ENCODE results near the gene ZSWIM2. TPM values are rescaled to one million over a fixed set of nuclear protein-coding genes. Genes with fewer than 3 reads are reported as not detected.

ZSWIM2 gene
- total RNA-seq, 1 donor from 2014 or later: not detected

- Histone ChIP-seq H3K9me3 (no peaks in the 10 kb centered on the region), H3K27me3 (no peaks in the 10 kb centered on the region), H3K36me3 (no peaks in the 10 kb centered on the region), H3K27ac (no peak overlapping the region), H3K4me1 (no peaks in the 10 kb centered on the region), H3K4me3 (no peak overlapping the region)
- peak; percentile 43 to 75 (median 52) for TF ChIP-seq CTCF (IDR thresholded peaks at IDR 0.05)
- intact Hi-C loops (cut with DNase I): loop anchor here (1.0 kb wide), 1 partner anchor 590 kb away; no protein-coding TSS in a partner anchor
- DNase-seq (ENCODE audit: low spot score in 2 of 2): no peak
Observed at GRCh38 chr2:186862869-186863709, 14.1 kb upstream of the ZSWIM2 start.

- H3K27me3 ChIP-seq: no peaks in the 10 kb centered on the region
- TF ChIP-seq CTCF (IDR thresholded peaks at IDR 0.05): no peak
- no peak overlapping the region for H3K4me3 ChIP-seq
- H3K27ac ChIP-seq: no peak overlapping the region
- no peaks in the 10 kb centered on the region for H3K36me3 ChIP-seq
- no peaks in the 10 kb centered on the region for H3K9me3 ChIP-seq
- intact Hi-C loops (cut with DNase I): no loop called here
- H3K4me1 ChIP-seq: no peaks in the 10 kb centered on the region
- DNase-seq (ENCODE audit: low spot score in 2 of 2): no peak
Observed at GRCh38 chr2:186855216-186855615, 6.2 kb upstream of the ZSWIM2 start.

- no peak for TF ChIP-seq CTCF (IDR thresholded peaks at IDR 0.05)
- Histone ChIP-seq H3K27ac (no peak overlapping the region), H3K27me3 (no peaks in the 10 kb centered on the region), H3K4me1 (no peaks in the 10 kb centered on the region), H3K4me3 (no peak overlapping the region), H3K36me3 (no peaks in the 10 kb centered on the region), H3K9me3 (no peaks in the 10 kb centered on the region)
- intact Hi-C loops (cut with DNase I): no loop called here
- no peak for DNase-seq (ENCODE audit: low spot score in 2 of 2)
Observed at GRCh38 chr2:186853951-186854350, 5.0 kb upstream of the ZSWIM2 start.

- no peak for TF ChIP-seq CTCF (IDR thresholded peaks at IDR 0.05)
- DNase-seq (ENCODE audit: low spot score in 2 of 2): no peak
- Histone ChIP-seq H3K4me1 (no peaks in the 10 kb centered on the region), H3K27ac (no peak overlapping the region), H3K36me3 (no peaks in the 10 kb centered on the region), H3K9me3 (no peaks in the 10 kb centered on the region), H3K27me3 (no peaks in the 10 kb centered on the region), H3K4me3 (no peak overlapping the region)
- intact Hi-C loops (cut with DNase I): no loop called here
Observed at GRCh38 chr2:186852508-186852907, 3.5 kb upstream of the ZSWIM2 start.

- Histone ChIP-seq H3K27me3 (no peaks in the 10 kb centered on the region), H3K4me1 (no peaks in the 10 kb centered on the region), H3K36me3 (no peaks in the 10 kb centered on the region), H3K9me3 (no peaks in the 10 kb centered on the region), H3K27ac (no peak overlapping the region), H3K4me3 (no peak overlapping the region)
- intact Hi-C loops (cut with DNase I): no loop called here
- DNase-seq (ENCODE audit: low spot score in 2 of 2): no peak
- TF ChIP-seq CTCF (IDR thresholded peaks at IDR 0.05): no peak
Observed at GRCh38 chr2:186842373-186842772, 6.6 kb downstream of the ZSWIM2 start.
